Measurements from ENCODE around the gene TMEM200A. TPM values are rescaled to one million over a fixed set of nuclear protein-coding genes. Genes with fewer than 3 reads are reported as not detected.

Gene TMEM200A
- total RNA-seq, 1 experiment from 2014 or later, result 0.40 TPM

GRCh38 chr6:130437961-130438360 is 72.1 kb downstream of the TMEM200A start:
- Histone ChIP-seq H3K4me1 (ENCODE audit: insufficient read depth, low read length) (no peaks in the 10 kb centered on the region), H3K4me2 (ENCODE audit: low read length) (no peak overlapping the region), H3K9me3 (ENCODE audit: low read length) (no peaks in the 10 kb centered on the region), H3K27ac (ENCODE audit: low read length) (no peak overlapping the region), H3K4me3 (ENCODE audit: low read length) (no peak overlapping the region), H2AFZ (ENCODE audit: low read length) (no peak overlapping the region), H3K79me2 (ENCODE audit: low read length) (no peaks in the 10 kb centered on the region), H3F3A (ENCODE audit: low read length, unreplicated experiment) (no peaks in the 10 kb centered on the region), H3K36me3 (ENCODE audit: low read depth, low read length) (no peaks in the 10 kb centered on the region), H3K9me2 (replicated peaks; ENCODE audit: low read length) (no peaks in the 10 kb centered on the region), H4K20me1 (ENCODE audit: low read length) (no peaks in the 10 kb centered on the region), H3K9ac (ENCODE audit: low read length) (no peak overlapping the region), H3K27me3 (ENCODE audit: low read length) (no peaks in the 10 kb centered on the region)
- ChIA-PET POLR2A (ENCODE audit: unreplicated experiment) (no interaction called here), CTCF (no interaction called here)
- intact Hi-C loops (cut with micrococcal nuclease), result no loop called here
- no peak for ATAC-seq
- BruUV-seq (replicated peaks), result no TSS peak
- DNase-seq, result no peak
- TF ChIP-seq EZH2 (IDR thresholded peaks at IDR 0.05; ENCODE audit: low read length, unreplicated experiment) (no peak), CTCF (conservative IDR thresholded peaks at IDR 0.05; ENCODE audit: low read depth, low read length) (no peak), EZH2phosphoT487 (IDR thresholded peaks at IDR 0.05; ENCODE audit: borderline replicate concordance, low read length) (no peak)

- intact Hi-C loops (cut with micrococcal nuclease), result no loop called here
- no TSS peak for BruUV-seq (replicated peaks)
- TF ChIP-seq CTCF (conservative IDR thresholded peaks at IDR 0.05; ENCODE audit: low read depth, low read length) (no peak), EZH2phosphoT487 (IDR thresholded peaks at IDR 0.05; ENCODE audit: borderline replicate concordance, low read length) (no peak), EZH2 (IDR thresholded peaks at IDR 0.05; ENCODE audit: low read length, unreplicated experiment) (no peak)
Observed at GRCh38 chr6:130447374-130447773, 81.6 kb downstream of the TMEM200A start.

GRCh38 chr6:130452336-130452735 is 86.5 kb downstream of the TMEM200A start:
- no peak overlapping the region for H2AFZ ChIP-seq (ENCODE audit: low read length)
- ChIA-PET CTCF (no interaction called here), POLR2A (ENCODE audit: unreplicated experiment) (no interaction called here)
- no peak overlapping the region for H3K9ac ChIP-seq (ENCODE audit: low read length)
- TF ChIP-seq EZH2phosphoT487 (IDR thresholded peaks at IDR 0.05; ENCODE audit: borderline replicate concordance, low read length) (no peak), EZH2 (IDR thresholded peaks at IDR 0.05; ENCODE audit: low read length, unreplicated experiment) (no peak), CTCF (conservative IDR thresholded peaks at IDR 0.05; ENCODE audit: low read depth, low read length) (no peak)
- H3K27me3 ChIP-seq (ENCODE audit: low read length), result no peaks in the 10 kb centered on the region
- BruUV-seq (replicated peaks), result no TSS peak
- H3K9me3 ChIP-seq (ENCODE audit: low read length), result no peaks in the 10 kb centered on the region
- H3K79me2 ChIP-seq (ENCODE audit: low read length), result no peaks in the 10 kb centered on the region
- DNase-seq (no peak), ATAC-seq (no peak)
- H3K4me1 ChIP-seq (ENCODE audit: insufficient read depth, low read length), result no peaks in the 10 kb centered on the region
- H3F3A ChIP-seq (ENCODE audit: low read length, unreplicated experiment), result no peaks in the 10 kb centered on the region
- no peak overlapping the region for H3K4me2 ChIP-seq (ENCODE audit: low read length)
- no peaks in the 10 kb centered on the region for H4K20me1 ChIP-seq (ENCODE audit: low read length)
- intact Hi-C loops (cut with micrococcal nuclease), result no loop called here
- no peaks in the 10 kb centered on the region for H3K36me3 ChIP-seq (ENCODE audit: low read depth, low read length)
- H3K4me3 ChIP-seq (ENCODE audit: low read length), result no peak overlapping the region
- no peak overlapping the region for H3K27ac ChIP-seq (ENCODE audit: low read length)
- no peaks in the 10 kb centered on the region for H3K9me2 ChIP-seq (replicated peaks; ENCODE audit: low read length)

More at GRCh38 chr6:130447374-130447773, 81.6 kb downstream of the TMEM200A start:
- H4K20me1 ChIP-seq (ENCODE audit: low read length), result no peaks in the 10 kb centered on the region
- no peak overlapping the region for H3K4me3 ChIP-seq (ENCODE audit: low read length)
- no peaks in the 10 kb centered on the region for H3K4me1 ChIP-seq (ENCODE audit: insufficient read depth, low read length)
- DNase-seq (no peak), ATAC-seq (no peak)
- H2AFZ ChIP-seq (ENCODE audit: low read length), result no peak overlapping the region
- H3K36me3 ChIP-seq (ENCODE audit: low read depth, low read length), result no peaks in the 10 kb centered on the region
- H3K27me3 ChIP-seq (ENCODE audit: low read length), result no peaks in the 10 kb centered on the region
- no peak overlapping the region for H3K27ac ChIP-seq (ENCODE audit: low read length)
- no peak overlapping the region for H3K4me2 ChIP-seq (ENCODE audit: low read length)
- H3F3A ChIP-seq (ENCODE audit: low read length, unreplicated experiment), result no peaks in the 10 kb centered on the region
- H3K9ac ChIP-seq (ENCODE audit: low read length), result no peak overlapping the region
- POLR2A ChIA-PET (ENCODE audit: unreplicated experiment), result no interaction called here
- no peaks in the 10 kb centered on the region for H3K79me2 ChIP-seq (ENCODE audit: low read length)
- no peaks in the 10 kb centered on the region for H3K9me2 ChIP-seq (replicated peaks; ENCODE audit: low read length)
- no peaks in the 10 kb centered on the region for H3K9me3 ChIP-seq (ENCODE audit: low read length)
- CTCF ChIA-PET, result no interaction called here
